ENCODE results near the gene TRABD2B. TPM values are rescaled to one million over a fixed set of nuclear protein-coding genes. Genes with fewer than 3 reads are reported as not detected.

The TRABD2B gene
- total RNA-seq, 1 experiment from 2014 or later, result 0.36 TPM

DNA sequence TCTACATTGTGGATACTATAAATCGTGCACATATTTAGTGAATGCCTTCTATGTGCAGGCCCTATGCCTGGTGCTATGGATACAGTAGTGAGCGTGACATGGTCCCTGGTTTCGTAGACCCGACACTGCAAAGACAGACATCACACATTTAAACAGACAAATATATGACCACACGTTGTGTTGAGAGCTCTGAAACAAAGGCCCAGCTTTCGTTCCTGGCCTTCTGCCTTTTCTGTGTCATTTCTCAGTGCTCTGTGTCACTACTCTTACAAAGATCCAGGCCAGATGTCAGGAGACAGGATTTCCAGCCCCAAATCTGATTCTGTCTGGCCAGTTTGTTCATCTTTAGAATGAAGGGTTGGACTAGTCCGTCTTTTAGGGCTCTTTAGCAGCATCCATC, 19.3 kb upstream of the TRABD2B start:
- TF ChIP-seq CTCF (IDR thresholded peaks at IDR 0.05; ENCODE audit: insufficient read depth in 1 of 2, low read depth in 1 of 2, low read length in 1 of 2, severe bottlenecking in 1 of 2, unreplicated experiment in 1 of 2), result no peak

DNA sequence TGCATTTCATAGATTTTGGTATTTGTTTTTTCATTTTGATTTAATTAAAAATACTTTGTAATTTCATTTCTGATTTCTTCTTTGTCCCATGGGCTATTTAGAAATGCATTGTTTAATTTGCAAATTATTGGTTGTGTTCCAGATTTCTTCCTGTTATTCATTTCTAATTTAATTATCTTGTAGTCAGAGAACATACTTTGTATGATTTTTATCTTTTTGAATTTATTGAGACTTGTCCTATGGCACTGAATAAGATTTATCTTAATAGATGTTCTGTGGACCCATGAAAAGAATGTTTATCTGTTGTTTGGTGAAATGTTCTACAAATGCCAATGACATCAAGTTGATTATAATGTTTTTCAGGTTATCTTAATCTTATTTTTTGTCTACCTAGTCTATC, 16.1 kb upstream of the TRABD2B start:
- H3K4me1 Mint-ChIP-seq (ENCODE audit: low read depth, unreplicated experiment), result no peaks in the 10 kb centered on the region
- DNase-seq, result no peak
- H3K36me3 ChIP-seq (ENCODE audit: control insufficient read depth, insufficient read depth, low read length), result no peaks in the 10 kb centered on the region
- no peak for TF ChIP-seq CTCF (IDR thresholded peaks at IDR 0.05; ENCODE audit: insufficient read depth in 1 of 2, low read depth in 1 of 2, low read length in 1 of 2, severe bottlenecking in 1 of 2, unreplicated experiment in 1 of 2)
- no peak overlapping the region for H3K4me3 ChIP-seq (ENCODE audit: low read depth, low read length)
- ChIA-PET CTCF (no interaction called here), POLR2A (no interaction called here)
- H3K9me3 Mint-ChIP-seq (ENCODE audit: unreplicated experiment), result no peaks in the 10 kb centered on the region
- BruUV-seq (replicated peaks), result no TSS peak
- H3K27me3 Mint-ChIP-seq (ENCODE audit: insufficient read depth, unreplicated experiment), result peaks cover 16% of the 10 kb centered on the region
- no peaks in the 10 kb centered on the region for H3K9me3 ChIP-seq
- intact Hi-C loops (cut with micrococcal nuclease; ENCODE audit: unreplicated experiment), result no loop called here
- H3K27me3 ChIP-seq (replicated peaks; ENCODE audit: control insufficient read depth, insufficient read depth, low read length), result no peaks in the 10 kb centered on the region
- no peaks in the 10 kb centered on the region for H3K36me3 Mint-ChIP-seq (ENCODE audit: insufficient read depth, unreplicated experiment)
- H3K4me1 ChIP-seq, result no peaks in the 10 kb centered on the region; the same call in 1 of the 2 replicates
- no peak overlapping the region for H3K4me3 Mint-ChIP-seq (ENCODE audit: unreplicated experiment)
- no peak overlapping the region for H3K27ac Mint-ChIP-seq (ENCODE audit: unreplicated experiment)

More for the DNA sequence above, 19.3 kb upstream of the TRABD2B start:
- BruUV-seq (replicated peaks), result no TSS peak
- H3K4me1 ChIP-seq, result no peaks in the 10 kb centered on the region; the same call in 1 of the 2 replicates
- no peak for DNase-seq
- Mint-ChIP-seq H3K27ac (ENCODE audit: unreplicated experiment) (no peak overlapping the region), H3K4me1 (ENCODE audit: low read depth, unreplicated experiment) (no peaks in the 10 kb centered on the region), H3K36me3 (ENCODE audit: insufficient read depth, unreplicated experiment) (no peaks in the 10 kb centered on the region), H3K4me3 (ENCODE audit: unreplicated experiment) (no peak overlapping the region), H3K9me3 (ENCODE audit: unreplicated experiment) (no peaks in the 10 kb centered on the region), H3K27me3 (ENCODE audit: insufficient read depth, unreplicated experiment) (peaks cover 10% of the 10 kb centered on the region)
- H3K27me3 ChIP-seq (replicated peaks; ENCODE audit: control insufficient read depth, insufficient read depth, low read length), result no peaks in the 10 kb centered on the region
- intact Hi-C loops (cut with micrococcal nuclease; ENCODE audit: unreplicated experiment), result no loop called here
- H3K36me3 ChIP-seq (ENCODE audit: control insufficient read depth, insufficient read depth, low read length), result no peaks in the 10 kb centered on the region
- CTCF ChIA-PET, result no interaction called here
- no peak overlapping the region for H3K4me3 ChIP-seq (ENCODE audit: low read depth, low read length)
- no peaks in the 10 kb centered on the region for H3K9me3 ChIP-seq
- POLR2A ChIA-PET, result no interaction called here

GRCh38 chr1:48007047-48007446, 9.9 kb upstream of the TRABD2B start:
- Histone ChIP-seq H3K36me3 (ENCODE audit: control insufficient read depth, insufficient read depth, low read length) (no peaks in the 10 kb centered on the region), H3K4me1 (peaks cover 4% of the 10 kb centered on the region; the same call in 1 of the 2 replicates), H3K27me3 (replicated peaks; ENCODE audit: control insufficient read depth, insufficient read depth, low read length) (no peaks in the 10 kb centered on the region), H3K9me3 (no peaks in the 10 kb centered on the region), H3K4me3 (ENCODE audit: low read depth, low read length) (no peak overlapping the region)
- Mint-ChIP-seq H3K27ac (ENCODE audit: unreplicated experiment) (no peak overlapping the region), H3K9me3 (ENCODE audit: unreplicated experiment) (no peaks in the 10 kb centered on the region), H3K4me3 (ENCODE audit: unreplicated experiment) (no peak overlapping the region), H3K36me3 (ENCODE audit: insufficient read depth, unreplicated experiment) (no peaks in the 10 kb centered on the region), H3K4me1 (ENCODE audit: low read depth, unreplicated experiment) (peaks cover 6% of the 10 kb centered on the region), H3K27me3 (ENCODE audit: insufficient read depth, unreplicated experiment) (peaks cover 7% of the 10 kb centered on the region)
- CTCF ChIA-PET, result interaction anchor here (0.7 kb wide), 1 partner anchor 10 kb away, joined by 3 read pairs; the partner anchor contains the start of gene TRABD2B
- intact Hi-C loops (cut with micrococcal nuclease; ENCODE audit: unreplicated experiment), result no loop called here
- no peak for DNase-seq
- POLR2A ChIA-PET, result no interaction called here
- BruUV-seq (replicated peaks), result no TSS peak
- no peak for TF ChIP-seq CTCF (IDR thresholded peaks at IDR 0.05; ENCODE audit: insufficient read depth in 1 of 2, low read depth in 1 of 2, low read length in 1 of 2, severe bottlenecking in 1 of 2, unreplicated experiment in 1 of 2)
